Measurements from ENCODE around the gene CCDC15.

GRCh38 chr11:125001079-125001778 is 47.2 kb downstream of the CCDC15 start:
- TF ChIP-seq CTCF (IDR thresholded peaks at IDR 0.05; ENCODE audit: low read length) (no peak), EZH2 (IDR thresholded peaks at IDR 0.05; ENCODE audit: borderline replicate concordance, low read length) (no peak)
